GM18858 (cell line): Measurements from ENCODE around the gene PHACTR4.
"Not testable (repeated sequence)": the region's sequence is repeated elsewhere in the genome, so short reads cannot be mapped to it uniquely, and the experiment has no call there.

Experiments
- ATAC-seq: cut with Tn5 transposase; IDR thresholded peaks from one replicate; pipeline ENCODE4 v1.9.1; 2021; ENCODE audit not compliant: unreplicated experiment

The PHACTR4 gene

GRCh38 chr1:28428012-28428411 lies 58.5 kb downstream of the PHACTR4 start:
- no peak for ATAC-seq

GRCh38 chr1:28428990-28429520 lies 59.5 kb downstream of the PHACTR4 start:
- ATAC-seq, result no peak

GRCh38 chr1:28436211-28436769 lies 66.8 kb downstream of the PHACTR4 start:
- ATAC-seq, result no peak

- no peak for ATAC-seq
Observed at GRCh38 chr1:28437264-28437923, 67.9 kb downstream of the PHACTR4 start.

GRCh38 chr1:28437924-28438699 lies 68.6 kb downstream of the PHACTR4 start:
- no peak for ATAC-seq

- ATAC-seq, result no peak
Observed at GRCh38 chr1:28439320-28439719, 69.8 kb downstream of the PHACTR4 start.

GRCh38 chr1:28441674-28442073 lies 72.1 kb downstream of the PHACTR4 start:
- no peak for ATAC-seq

- no peak for ATAC-seq
Observed at GRCh38 chr1:28443550-28443949, 74.0 kb downstream of the PHACTR4 start.

GRCh38 chr1:28447679-28448078 lies 78.1 kb downstream of the PHACTR4 start:
- no peak for ATAC-seq

- not testable (repeated sequence) for ATAC-seq
Observed at GRCh38 chr1:28448094-28448611, 78.6 kb downstream of the PHACTR4 start.

GRCh38 chr1:28449904-28450303 lies 80.4 kb downstream of the PHACTR4 start:
- ATAC-seq, result no peak

- ATAC-seq, result no peak
Observed at GRCh38 chr1:28450561-28450960, 81.0 kb downstream of the PHACTR4 start.

- ATAC-seq, result no peak
Observed at GRCh38 chr1:28451011-28451410, 81.5 kb downstream of the PHACTR4 start.

GRCh38 chr1:28456078-28456477 lies 86.5 kb downstream of the PHACTR4 start:
- ATAC-seq, result no peak

- no peak for ATAC-seq
Observed at GRCh38 chr1:28457678-28458077, 88.1 kb downstream of the PHACTR4 start.

- no peak for ATAC-seq
Observed at GRCh38 chr1:28458237-28459228, 89.0 kb downstream of the PHACTR4 start.

GRCh38 chr1:28466226-28466778 lies 96.8 kb downstream of the PHACTR4 start:
- ATAC-seq, result no peak

- no peak for ATAC-seq
Observed at GRCh38 chr1:28470146-28470545, 100.6 kb downstream of the PHACTR4 start.

GRCh38 chr1:28479497-28479896 lies 110.0 kb downstream of the PHACTR4 start:
- ATAC-seq, result not testable (repeated sequence)

GRCh38 chr1:28480308-28480707 lies 110.8 kb downstream of the PHACTR4 start:
- no peak for ATAC-seq
